ENCODE measurements around the gene ITK.

Gene ITK

GRCh38 chr5:157232706-157233105 lies 52.1 kb downstream of the ITK start:
- Histone ChIP-seq H3K27me3 (ENCODE audit: insufficient read depth, poor library complexity, severe bottlenecking) (no peaks in the 10 kb centered on the region), H3K4me3 (replicated peaks; ENCODE audit: insufficient read depth, low read length) (no peak overlapping the region), H3K27ac (replicated peaks) (no peak overlapping the region)
- DNase-seq (ENCODE audit: low read depth in 1 of 2, low spot score in 1 of 2), result no peak
- TF ChIP-seq CTCF (IDR thresholded peaks at IDR 0.05; ENCODE audit: insufficient read depth, low read length) (no peak), REST (IDR thresholded peaks at IDR 0.05; ENCODE audit: insufficient replicate concordance, low read depth) (no peak), SPI1 (IDR thresholded peaks at IDR 0.05; ENCODE audit: borderline replicate concordance, low read depth) (no peak), POLR2AphosphoS5 (IDR thresholded peaks at IDR 0.05; ENCODE audit: low read depth) (no peak), GABPA (IDR thresholded peaks at IDR 0.05; ENCODE audit: low read depth) (no peak)

GRCh38 chr5:157233515-157233914 lies 52.9 kb downstream of the ITK start:
- DNase-seq (ENCODE audit: low read depth in 1 of 2, low spot score in 1 of 2), result no peak
- Histone ChIP-seq H3K27ac (replicated peaks) (no peak overlapping the region), H3K4me3 (replicated peaks; ENCODE audit: insufficient read depth, low read length) (no peak overlapping the region), H3K27me3 (ENCODE audit: insufficient read depth, poor library complexity, severe bottlenecking) (peaks cover 4% of the 10 kb centered on the region)
- TF ChIP-seq CTCF (IDR thresholded peaks at IDR 0.05; ENCODE audit: insufficient read depth, low read length) (no peak), REST (IDR thresholded peaks at IDR 0.05; ENCODE audit: insufficient replicate concordance, low read depth) (no peak), GABPA (IDR thresholded peaks at IDR 0.05; ENCODE audit: low read depth) (no peak)

GRCh38 chr5:157236423-157236822 lies 55.8 kb downstream of the ITK start:
- peaks cover 4% of the 10 kb centered on the region for H3K27me3 ChIP-seq (ENCODE audit: insufficient read depth, poor library complexity, severe bottlenecking)
- TF ChIP-seq GABPA (IDR thresholded peaks at IDR 0.05; ENCODE audit: low read depth), result no peak
- TF ChIP-seq POLR2AphosphoS5 (IDR thresholded peaks at IDR 0.05; ENCODE audit: low read depth), result no peak
- TF ChIP-seq SPI1 (IDR thresholded peaks at IDR 0.05; ENCODE audit: borderline replicate concordance, low read depth), result no peak
- no peak for TF ChIP-seq CTCF (IDR thresholded peaks at IDR 0.05; ENCODE audit: insufficient read depth, low read length)
- no peak for TF ChIP-seq REST (IDR thresholded peaks at IDR 0.05; ENCODE audit: insufficient replicate concordance, low read depth)
- DNase-seq (ENCODE audit: low read depth in 1 of 2, low spot score in 1 of 2), result no peak
- H3K27ac ChIP-seq (replicated peaks), result no peak overlapping the region
- H3K4me3 ChIP-seq (replicated peaks; ENCODE audit: insufficient read depth, low read length), result no peak overlapping the region

All from HL-60 (cell line).